Measurements from ENCODE around the gene C1QBP. TPM values are rescaled to one million over a fixed set of nuclear protein-coding genes. Genes with fewer than 3 reads are reported as not detected.

The C1QBP gene
- polyA plus RNA-seq = 222 and 247 TPM in 2 replicates
- polyA minus RNA-seq = 89.6 and 106 TPM in 2 replicates

- H3K36me3 ChIP-seq (ENCODE audit: insufficient read depth, low read length) = peaks cover under 1% of the 10 kb centered on the region
- peak within 1 kb of the TSS; percentile 76 for H3K9ac ChIP-seq (ENCODE audit: low read length)
- no peaks in the 10 kb centered on the region for H3K27me3 ChIP-seq (ENCODE audit: insufficient read depth, low read depth, low read length)
- peak within 1 kb of the TSS; percentile 60 for H3K4me2 ChIP-seq (ENCODE audit: low read length)
- TF ChIP-seq REST (IDR thresholded peaks at IDR 0.05; ENCODE audit: borderline replicate concordance) (peak; percentile 49), SMC3 (conservative IDR thresholded peaks at IDR 0.05; ENCODE audit: poor library complexity) (peak; percentile 81), CTCF (IDR thresholded peaks at IDR 0.05; ENCODE audit: poor library complexity, severe bottlenecking) (peak; percentile 99), RAD21 (conservative IDR thresholded peaks at IDR 0.05) (peak; percentile 58), MXI1 (conservative IDR thresholded peaks at IDR 0.05; ENCODE audit: poor library complexity, severe bottlenecking) (peak; percentile 98), TAF1 (IDR thresholded peaks at IDR 0.05; ENCODE audit: low read depth) (no peak), EZH2 (IDR thresholded peaks at IDR 0.05; ENCODE audit: borderline replicate concordance, insufficient read depth, low read length, poor library complexity, severe bottlenecking) (no peak), EP300 (conservative IDR thresholded peaks at IDR 0.05; ENCODE audit: poor library complexity, severe bottlenecking) (no peak), POLR2AphosphoS5 (IDR thresholded peaks at IDR 0.05) (peak; percentile 71)
- H3K9me3 ChIP-seq (ENCODE audit: low read length) = no peaks in the 10 kb centered on the region
- peak within 1 kb of the TSS; percentile 27 for H2AFZ ChIP-seq (ENCODE audit: low read depth, low read length)
- H4K20me1 ChIP-seq (ENCODE audit: insufficient read depth) = no peaks in the 10 kb centered on the region
- peak within 1 kb of the TSS; percentile 76 for H3K4me3 ChIP-seq (ENCODE audit: low read length)
- peak within 1 kb of the TSS; percentile 50 for H3K27ac ChIP-seq (ENCODE audit: low read length)
- no peaks in the 10 kb centered on the region for H3K9me2 ChIP-seq (ENCODE audit: insufficient read depth, low read length)
- no peaks in the 10 kb centered on the region for H3F3A ChIP-seq (ENCODE audit: insufficient read depth, low read length, poor library complexity, severe bottlenecking)
- peaks cover 29% of the 10 kb centered on the region for H3K79me2 ChIP-seq (replicated peaks; ENCODE audit: insufficient read depth, low read length)
These were observed at the start of gene C1QBP for GRCh38 chr17:5438716-5439445. Gene C1QBP (minus strand): TSS chr17:5439155. CDS start chr17:5439073, 82 bp downstream.

GRCh38 chr17:5488752-5489151 lies 49.8 kb upstream of the C1QBP start:
- Histone ChIP-seq H3K9me2 (ENCODE audit: insufficient read depth, low read length) (no peaks in the 10 kb centered on the region), H3K79me2 (replicated peaks; ENCODE audit: insufficient read depth, low read length) (peaks cover 42% of the 10 kb centered on the region), H4K20me1 (ENCODE audit: insufficient read depth) (no peaks in the 10 kb centered on the region), H3K9ac (ENCODE audit: low read length) (no peak overlapping the region), H3K27me3 (ENCODE audit: insufficient read depth, low read depth, low read length) (no peaks in the 10 kb centered on the region), H3K4me2 (ENCODE audit: low read length) (no peak overlapping the region), H3K9me3 (ENCODE audit: low read length) (no peaks in the 10 kb centered on the region), H2AFZ (ENCODE audit: low read depth, low read length) (no peak overlapping the region), H3K36me3 (ENCODE audit: insufficient read depth, low read length) (peaks cover 11% of the 10 kb centered on the region), H3F3A (ENCODE audit: insufficient read depth, low read length, poor library complexity, severe bottlenecking) (no peaks in the 10 kb centered on the region), H3K27ac (ENCODE audit: low read length) (no peak overlapping the region), H3K4me3 (ENCODE audit: low read length) (no peak overlapping the region)
- TF ChIP-seq RAD21 (conservative IDR thresholded peaks at IDR 0.05) (no peak), EP300 (conservative IDR thresholded peaks at IDR 0.05; ENCODE audit: poor library complexity, severe bottlenecking) (no peak), EZH2 (IDR thresholded peaks at IDR 0.05; ENCODE audit: borderline replicate concordance, insufficient read depth, low read length, poor library complexity, severe bottlenecking) (no peak), CTCF (IDR thresholded peaks at IDR 0.05; ENCODE audit: poor library complexity, severe bottlenecking) (no peak), REST (IDR thresholded peaks at IDR 0.05; ENCODE audit: borderline replicate concordance) (no peak), TAF1 (IDR thresholded peaks at IDR 0.05; ENCODE audit: low read depth) (no peak), POLR2AphosphoS5 (IDR thresholded peaks at IDR 0.05) (no peak), MXI1 (conservative IDR thresholded peaks at IDR 0.05; ENCODE audit: poor library complexity, severe bottlenecking) (no peak), SMC3 (conservative IDR thresholded peaks at IDR 0.05; ENCODE audit: poor library complexity) (no peak)

All from neural cell (in vitro differentiated cells).